Activated CD8-positive, alpha-beta memory T cell treated with anti-CD3 and anti-CD28 coated beads, Interleukin-2, amount 50 U/mL, for 24 hours (primary cell): ENCODE results near the gene ODAD2.
"Not testable (repeated sequence)": the region's sequence is repeated elsewhere in the genome, so short reads cannot be mapped to it uniquely, and the experiment has no call there.

ENCODE experiments used
- DNase-seq: peaks from one replicate; pipeline ENCODE4 v3.0.0-alpha.2; 2020; ENCODE audit errors: extremely low read depth

ODAD2 gene

DNA sequence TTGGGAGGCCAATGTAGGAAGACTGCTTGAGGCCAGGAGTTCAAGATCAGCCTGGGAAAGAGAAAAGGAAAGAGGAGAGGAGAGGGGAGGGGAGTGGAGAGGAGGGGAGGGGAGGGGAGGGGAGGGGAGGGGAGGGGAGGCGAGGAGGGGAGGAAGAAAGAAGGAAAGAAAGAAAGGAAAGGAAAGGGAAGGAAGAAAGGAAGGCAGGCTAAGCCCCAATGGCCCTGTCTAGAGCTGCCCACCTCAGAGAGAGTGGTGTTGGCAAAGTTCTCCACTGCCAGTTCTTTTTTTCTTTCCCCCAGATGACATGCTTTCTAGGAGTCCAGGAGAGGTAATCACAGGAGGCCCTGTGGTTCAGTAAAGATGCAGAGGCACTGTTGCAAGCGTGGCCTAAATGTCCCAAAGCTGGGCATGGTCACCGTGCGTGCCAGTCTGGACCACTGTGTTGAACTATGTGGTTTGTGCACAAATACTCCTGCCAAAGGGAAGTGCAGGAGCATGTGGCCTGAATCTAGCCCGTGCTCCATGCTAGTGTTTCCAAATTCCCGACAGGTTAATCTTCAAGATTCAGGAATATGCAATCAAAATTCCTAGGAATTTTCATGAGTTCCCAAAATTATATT lies 39.7 kb downstream of the ODAD2 start:
- no peak for DNase-seq

DNA sequence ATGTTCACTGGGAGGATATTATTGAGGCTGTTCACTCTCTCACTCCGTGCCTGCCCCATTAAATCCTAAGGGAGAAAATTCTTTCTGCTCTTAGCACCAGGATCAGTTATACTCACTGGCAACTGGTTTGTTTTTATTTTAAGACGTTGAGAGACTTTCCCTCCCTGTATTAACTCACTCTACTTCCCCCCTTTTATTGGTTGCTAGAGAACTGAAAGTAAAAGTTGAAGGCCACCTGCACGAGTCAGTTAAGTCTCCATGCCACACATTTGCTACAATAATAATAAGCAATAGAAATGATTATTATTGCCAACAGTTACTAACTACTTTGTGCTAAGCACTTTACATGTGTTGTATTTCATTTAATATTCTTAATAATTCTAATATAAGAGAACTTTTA lies 40.5 kb downstream of the ODAD2 start:
- not testable (repeated sequence) for DNase-seq

DNA sequence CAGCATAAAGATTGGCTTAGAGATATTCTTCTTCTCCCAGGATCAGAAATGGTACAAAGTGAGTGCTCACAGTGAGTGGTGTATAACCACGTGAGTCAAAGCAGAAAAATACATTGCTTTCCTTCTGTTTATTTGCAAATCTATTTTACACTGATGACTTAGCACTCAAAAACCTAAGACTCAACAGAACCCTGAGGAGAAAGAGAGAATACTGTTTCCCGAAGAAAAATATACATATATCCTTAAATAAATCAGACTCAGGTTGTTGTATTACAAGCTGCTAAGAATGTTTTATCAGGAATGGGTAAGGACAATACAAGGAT lies 48.7 kb downstream of the ODAD2 start:
- no peak for DNase-seq

DNA sequence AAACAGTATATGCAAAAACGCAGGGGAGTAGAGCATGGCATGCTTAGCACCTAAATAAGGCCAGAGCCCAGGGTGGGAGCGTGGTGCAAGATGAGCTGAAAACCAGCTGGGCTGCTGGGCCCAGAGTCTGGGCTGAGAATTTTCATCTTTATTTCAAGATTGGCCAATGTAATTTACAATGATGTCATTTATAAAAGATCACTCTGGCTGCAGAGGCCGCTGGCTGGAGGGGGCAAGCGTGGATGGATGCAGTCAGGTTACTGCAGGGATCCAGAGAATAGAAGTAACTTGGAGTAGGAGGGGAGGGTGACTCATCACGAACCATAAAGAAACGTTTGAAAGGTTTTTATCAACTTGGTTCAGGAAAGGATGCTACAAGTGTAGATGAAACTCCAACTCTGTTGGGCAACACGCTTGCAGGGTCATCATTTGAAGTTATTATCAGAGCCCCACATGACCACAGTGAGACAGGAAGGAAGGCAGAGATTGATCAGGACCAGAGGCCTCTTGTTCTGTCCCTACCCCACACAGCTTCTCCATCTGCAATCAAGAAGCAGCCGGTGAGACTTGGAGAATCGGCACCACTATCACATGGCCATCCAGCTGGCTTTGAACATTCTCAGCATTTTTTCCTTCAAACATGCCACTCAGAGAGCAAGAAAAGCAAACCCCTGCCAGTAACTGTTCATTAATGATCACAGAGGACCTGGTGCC lies 49.2 kb downstream of the ODAD2 start:
- DNase-seq: no peak

DNA sequence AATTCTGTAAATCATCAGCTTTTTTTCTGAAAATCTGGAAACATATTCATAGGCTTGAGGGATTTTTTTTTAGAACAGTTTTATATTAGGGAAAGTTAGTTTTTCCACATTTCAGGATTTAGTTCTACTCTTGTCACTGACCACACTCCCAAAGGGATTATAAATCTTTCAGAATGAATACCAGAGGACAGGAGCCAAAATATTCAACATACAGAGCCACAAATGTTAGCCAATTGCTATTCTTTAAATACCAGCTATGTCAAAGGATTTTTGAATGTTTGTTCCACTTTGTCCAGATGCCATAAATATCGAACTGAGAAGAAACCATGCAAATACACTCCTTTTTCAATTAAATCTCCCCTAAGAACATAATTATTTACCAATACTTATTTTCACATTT lies 50.7 kb downstream of the ODAD2 start:
- no peak for DNase-seq

DNA sequence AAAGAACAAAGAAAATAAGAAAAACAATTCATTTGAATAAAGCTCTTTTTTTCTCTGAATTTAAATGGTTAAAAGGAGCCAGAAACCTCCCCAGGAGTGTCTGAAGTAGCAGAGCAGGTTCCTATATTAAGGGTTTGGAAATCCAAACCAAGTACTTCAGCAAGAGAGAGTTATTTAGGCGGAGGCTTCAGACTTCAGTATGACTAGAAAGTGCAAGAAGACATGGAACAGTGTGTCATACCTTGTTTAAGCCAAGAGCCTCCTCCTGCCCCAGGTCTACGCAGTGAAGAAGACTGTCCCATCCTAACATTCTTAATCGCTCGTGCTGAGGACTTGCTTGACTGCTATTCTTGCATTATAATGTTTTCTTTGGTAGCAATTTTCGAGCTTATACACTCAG lies 51.3 kb downstream of the ODAD2 start:
- DNase-seq: no peak

DNA sequence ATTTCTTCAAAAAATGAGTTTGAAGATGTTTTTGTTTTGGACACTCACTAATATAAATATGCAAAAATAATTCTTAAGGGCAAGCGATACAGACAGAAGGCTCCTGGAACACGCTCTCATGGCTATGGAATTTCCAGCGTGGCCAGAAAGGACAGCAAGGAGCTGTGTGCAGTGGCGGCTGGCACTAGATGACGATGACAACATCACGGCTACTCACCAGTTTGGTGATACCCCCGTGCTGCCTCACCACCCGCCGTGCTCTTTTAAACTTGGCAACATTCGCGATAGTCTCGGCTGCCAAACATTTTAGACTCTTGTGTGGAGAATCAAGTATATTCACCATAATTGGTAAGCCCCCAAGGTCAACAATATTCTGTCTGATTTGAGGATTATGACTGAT lies 54.9 kb downstream of the ODAD2 start:
- no peak for DNase-seq

DNA sequence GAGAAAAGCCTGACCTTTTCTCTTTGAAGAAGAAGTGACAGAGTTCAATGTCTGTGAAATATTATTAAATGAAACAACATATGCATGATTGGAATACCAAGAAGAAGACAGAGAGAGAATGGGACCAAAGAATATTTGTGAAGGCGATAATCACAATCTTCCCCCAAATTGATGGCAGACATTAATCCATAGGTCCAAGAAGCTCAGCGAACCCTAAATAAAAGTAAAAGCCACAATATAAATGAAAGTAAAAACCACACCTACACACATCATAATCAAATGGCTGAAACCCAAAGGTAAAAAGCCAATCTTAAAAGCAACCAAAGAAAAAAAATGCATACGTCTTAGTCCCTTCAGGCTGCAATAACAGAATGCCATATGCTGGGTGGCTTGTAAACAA lies 84.0 kb downstream of the ODAD2 start:
- no peak for DNase-seq

DNA sequence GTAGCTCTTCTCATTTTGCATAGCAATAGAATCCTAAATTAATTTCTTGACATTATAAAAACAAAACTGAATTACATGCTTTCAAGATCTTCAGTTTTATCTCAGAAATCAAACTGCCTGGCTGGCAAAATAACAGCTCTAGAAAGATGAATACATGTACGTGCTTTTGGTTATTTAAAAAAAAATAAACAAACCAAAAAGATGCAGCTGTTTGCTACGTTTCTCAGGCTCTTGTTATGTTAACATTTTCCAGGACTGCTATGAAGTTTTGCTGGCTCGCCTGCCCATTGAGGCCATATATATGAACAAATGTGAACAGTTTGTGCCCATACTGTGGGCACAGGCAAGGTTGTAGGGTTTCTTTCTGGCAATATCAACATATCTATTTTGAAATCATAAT lies 86.6 kb downstream of the ODAD2 start:
- DNase-seq: no peak

DNA sequence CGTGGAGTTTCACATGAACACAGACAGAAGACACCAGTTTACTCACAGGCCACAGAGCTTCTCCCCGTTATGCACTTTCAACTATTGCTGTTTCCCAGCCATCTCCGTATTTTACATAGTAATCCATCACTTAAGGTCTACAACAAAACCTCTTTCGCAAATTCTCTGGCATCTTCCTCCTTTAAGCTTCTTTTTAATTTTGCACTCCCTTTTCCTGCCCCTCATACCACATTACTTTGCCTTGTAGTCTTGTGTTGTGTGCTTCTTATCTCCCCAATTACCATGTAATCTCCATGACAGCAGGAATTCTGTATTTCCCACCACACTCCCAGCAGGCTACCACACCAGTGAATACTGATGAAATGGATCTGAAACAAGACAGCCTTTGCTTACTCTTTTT lies 87.3 kb downstream of the ODAD2 start:
- no peak for DNase-seq

DNA sequence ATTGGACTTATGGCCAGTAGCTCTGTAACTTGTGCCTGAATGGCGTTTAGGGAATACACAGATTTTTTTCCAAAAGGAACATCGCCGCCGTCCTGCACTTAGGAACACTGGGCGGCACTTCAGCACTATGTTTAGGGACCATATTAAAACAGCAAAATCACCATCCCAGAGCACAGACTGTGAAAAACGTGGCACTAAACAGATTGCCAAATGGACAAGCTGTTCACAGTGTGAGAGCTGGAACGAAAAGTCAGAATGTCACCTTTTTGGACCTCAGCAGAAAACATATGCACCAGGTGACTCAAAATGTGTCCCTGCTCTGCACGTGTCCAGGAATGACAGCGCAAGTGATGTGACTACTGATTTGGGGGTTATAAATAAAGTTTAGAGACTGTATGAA lies 87.9 kb downstream of the ODAD2 start:
- no peak for DNase-seq

DNA sequence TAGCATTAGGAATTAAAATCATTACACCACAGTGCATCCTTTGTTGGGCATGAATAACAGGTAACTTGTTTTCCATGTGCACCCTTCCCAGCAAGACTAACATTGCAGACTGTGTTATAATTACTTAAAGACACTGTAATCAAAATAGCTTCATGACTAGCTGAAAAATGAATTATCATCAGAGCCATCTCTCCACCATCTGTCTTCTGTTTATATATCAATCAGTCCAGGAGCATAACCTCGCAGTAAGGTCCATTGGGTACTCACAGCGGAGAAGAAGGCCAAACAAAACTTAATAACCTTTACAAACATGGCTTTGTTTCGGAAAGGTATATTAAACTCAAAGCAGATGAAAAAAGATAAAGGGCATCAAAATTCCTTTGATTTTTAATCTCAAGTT lies 90.6 kb downstream of the ODAD2 start:
- no peak for DNase-seq

DNA sequence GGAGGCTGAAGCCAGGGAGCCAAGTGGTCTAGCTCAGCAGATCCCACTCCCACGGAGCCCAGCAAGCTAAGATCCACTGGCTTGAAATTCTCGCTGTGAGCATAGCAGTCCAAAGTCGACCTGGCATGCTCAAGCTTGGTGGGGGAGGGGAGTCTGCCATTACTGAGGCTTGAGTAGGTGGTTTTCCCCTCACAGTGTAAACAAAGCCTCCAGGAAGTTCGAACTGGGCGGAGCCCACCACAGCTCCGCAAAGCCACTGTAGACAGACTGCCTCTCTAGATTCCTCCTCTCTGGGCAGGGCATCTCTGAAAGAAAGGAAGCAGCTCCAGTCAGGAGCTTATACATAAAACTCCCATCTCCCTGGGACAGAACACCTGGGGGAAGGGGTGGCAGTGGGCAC lies 99.4 kb downstream of the ODAD2 start:
- DNase-seq: not testable (repeated sequence)

DNA sequence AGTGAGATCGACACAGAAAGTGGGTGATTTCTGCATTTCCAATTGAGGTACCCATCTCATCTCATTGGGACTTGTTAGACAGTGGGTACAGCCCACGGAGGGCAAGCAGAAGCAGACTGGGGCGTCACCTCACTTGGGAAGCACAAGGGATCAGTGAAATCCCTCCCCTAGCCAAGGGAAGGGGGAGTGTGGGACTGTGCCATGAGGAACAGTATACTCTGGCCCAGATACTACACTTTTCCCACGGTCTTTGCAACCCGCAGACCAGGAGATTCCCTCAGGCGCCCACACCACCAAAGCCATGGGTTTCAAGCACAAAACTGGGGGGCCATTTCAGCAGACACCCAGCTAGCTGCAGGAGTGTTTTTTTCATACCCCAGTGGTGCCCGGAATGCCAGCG lies 99.8 kb downstream of the ODAD2 start:
- DNase-seq: no peak

DNA sequence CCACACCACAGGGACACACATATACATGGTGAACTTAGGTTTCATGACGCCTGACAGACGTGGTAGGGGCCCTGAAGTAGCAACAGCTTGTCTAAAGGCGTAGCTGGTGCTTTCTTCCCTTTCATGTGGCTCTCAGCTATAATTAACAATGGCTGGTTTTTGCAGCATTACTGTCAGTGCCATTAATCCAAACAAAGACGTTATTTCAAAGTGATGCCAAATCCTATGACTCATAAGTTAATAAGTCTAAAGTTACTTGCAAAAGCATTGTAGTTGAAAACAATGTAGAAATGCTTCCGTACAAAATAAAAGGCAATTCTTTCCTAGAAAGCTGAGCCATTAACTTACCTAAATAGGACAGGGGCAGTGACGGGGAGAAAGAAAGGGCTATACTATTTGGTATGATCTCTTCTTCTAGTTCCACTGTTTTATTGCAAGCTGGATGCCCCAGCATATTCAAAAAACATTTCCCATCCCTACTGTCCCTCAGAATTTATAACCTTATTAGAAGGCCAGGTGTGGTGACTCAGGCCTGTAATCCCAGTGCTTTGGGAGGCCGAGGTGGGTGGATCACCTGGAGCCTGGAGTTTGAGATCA lies 105.4 kb downstream of the ODAD2 start:
- DNase-seq: no peak

DNA sequence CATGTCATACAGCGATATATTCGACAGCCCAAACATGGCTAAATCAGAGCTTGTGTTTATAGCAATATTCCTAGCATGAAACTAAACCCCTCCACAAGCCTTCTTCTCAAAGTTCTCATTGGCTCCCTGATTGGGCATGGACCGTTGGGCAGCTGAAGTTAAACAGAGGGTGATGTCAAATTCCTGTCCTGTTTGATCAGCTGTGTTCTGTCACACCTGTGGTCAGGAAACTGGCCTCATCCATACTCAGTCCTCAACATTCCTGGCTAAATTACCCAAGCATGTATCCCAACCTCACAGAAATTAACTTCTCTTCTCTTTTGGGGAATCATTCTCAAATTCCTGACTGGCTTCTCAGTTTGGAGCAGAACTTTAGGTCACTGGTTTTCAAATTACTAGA lies 107.9 kb downstream of the ODAD2 start:
- no peak for DNase-seq

DNA sequence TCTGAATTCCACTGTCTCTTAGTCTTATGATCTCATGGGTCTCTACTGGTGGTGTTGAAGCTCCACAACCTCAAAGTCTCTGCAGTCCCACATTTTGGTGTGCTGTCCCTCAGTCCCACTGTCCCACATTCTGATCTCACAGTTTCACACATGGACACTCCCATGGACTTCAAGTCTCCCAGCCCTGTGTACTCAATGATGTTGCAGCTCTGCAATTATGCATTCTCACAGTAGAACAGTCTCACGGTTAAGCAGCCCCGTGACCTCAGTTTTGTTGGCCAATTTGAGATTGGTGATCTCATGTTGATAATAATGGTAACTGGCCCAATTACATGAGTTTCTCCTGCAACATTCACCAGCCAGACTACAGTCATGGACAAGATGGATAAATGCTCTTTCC lies 109.4 kb downstream of the ODAD2 start:
- no peak for DNase-seq

DNA sequence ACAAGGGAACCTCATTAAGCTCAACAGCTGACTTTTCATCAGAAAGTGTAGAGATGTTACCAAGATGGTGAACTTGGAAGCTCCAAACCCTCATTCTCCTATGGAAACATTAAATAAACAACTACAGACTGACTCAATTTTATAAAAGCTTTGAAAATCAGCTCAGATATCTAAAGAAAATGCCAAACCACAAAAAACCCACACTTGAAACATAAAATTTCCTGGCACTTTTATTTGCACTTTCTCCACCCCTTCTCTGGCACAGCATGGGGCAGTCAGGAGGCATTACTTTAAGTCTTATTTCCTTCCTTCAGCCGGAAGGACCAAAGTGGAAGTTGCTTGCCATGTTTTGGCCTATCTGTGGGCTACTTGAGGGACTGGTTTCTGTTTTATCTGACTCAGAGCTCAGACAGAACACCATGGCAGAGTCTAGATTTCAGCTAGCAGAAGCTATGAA lies 114.7 kb downstream of the ODAD2 start:
- no peak for DNase-seq

DNA sequence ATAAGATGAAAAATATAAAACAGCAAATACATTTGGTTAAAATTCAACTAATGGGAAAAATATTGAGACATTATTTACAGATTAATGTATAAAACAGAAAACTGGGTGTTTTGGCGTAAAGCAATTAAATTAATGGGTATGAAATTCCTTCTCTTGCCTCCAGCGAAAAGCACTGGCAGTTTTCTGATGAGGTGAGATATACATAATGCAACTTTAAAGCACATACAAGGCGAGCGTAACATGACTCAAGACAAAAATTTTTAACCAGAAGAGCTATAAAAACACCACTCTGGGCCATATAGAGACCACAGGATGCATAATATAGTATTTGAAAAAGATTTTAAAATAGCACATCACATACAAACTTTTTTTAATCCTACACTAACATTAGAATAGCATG lies 120.6 kb downstream of the ODAD2 start:
- DNase-seq: no peak

DNA sequence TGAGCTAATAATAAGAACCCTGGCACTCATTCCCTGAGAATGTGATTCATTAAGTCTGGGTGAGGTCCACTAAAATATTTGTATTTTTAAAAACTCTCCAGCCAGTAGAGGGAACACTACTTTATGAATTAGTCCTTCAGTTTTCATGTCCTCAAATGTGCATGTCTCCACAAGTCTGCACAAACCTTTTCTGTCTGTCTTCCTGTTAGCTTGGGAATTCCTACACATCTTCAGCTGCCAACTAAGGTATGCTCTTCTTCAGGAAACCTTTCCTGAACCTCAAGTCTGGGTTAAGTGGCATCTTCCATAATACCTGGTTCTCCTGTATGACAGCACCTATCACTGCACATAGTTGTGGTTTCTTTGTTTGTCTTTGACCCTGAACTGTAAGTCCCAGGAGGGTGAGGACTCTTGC lies 133.7 kb downstream of the ODAD2 start:
- no peak for DNase-seq

DNA sequence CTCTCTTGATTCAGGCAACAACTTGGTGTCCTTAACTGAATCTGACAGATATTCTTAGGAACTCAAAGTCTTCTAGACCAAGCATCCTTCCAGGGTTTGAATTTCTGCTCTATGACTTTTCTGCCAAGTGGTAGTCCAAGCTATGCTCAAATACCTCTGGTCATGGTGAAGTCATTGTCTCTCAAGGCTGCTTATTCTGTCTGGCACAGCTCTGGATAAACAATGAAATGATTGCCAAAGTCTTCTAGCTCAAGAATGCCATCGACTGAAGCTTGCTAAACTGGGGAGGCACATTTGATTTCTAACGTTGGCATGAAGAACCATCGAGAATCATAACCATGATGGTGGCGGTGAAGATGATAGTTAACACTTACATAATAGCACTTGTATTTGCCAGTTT lies 137.1 kb downstream of the ODAD2 start:
- no peak for DNase-seq

DNA sequence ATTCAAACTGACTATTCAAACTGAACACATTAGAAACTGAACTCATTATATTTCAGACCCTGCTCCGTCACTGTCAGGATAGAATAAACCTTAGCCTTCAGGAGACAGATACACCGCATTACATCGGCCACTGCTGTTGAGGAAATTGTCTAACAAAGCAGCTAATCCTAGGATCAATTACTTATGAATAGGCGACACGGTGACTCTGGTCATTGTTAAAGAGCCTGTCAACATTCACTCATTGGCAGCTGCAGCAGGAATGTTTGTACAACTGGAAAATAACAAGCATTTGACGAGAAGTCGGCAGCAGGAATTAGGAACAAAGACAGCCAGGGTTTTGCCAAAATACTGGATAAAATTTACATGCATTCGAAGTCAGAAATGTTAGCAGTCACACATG lies 141.3 kb downstream of the ODAD2 start:
- DNase-seq: no peak

DNA sequence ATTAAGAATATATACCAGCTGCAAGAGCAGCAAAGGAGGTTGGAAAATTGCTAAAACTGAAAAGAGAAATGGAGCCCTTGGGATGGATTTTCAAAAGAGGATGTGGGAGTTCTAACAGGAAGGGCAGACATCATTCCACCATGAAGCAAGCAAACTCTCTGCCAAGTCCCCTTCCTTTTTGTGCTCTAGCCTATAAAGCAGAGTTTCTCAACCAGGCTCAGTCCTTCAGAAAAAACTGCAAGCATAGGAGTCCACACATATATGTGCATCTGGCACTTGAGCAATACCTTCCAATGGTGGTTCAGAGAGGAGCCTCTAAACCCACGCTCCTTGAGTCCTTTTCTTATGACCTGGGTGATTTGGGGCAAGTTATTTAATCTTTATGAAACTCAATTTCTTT lies 154.7 kb downstream of the ODAD2 start:
- DNase-seq: no peak

DNA sequence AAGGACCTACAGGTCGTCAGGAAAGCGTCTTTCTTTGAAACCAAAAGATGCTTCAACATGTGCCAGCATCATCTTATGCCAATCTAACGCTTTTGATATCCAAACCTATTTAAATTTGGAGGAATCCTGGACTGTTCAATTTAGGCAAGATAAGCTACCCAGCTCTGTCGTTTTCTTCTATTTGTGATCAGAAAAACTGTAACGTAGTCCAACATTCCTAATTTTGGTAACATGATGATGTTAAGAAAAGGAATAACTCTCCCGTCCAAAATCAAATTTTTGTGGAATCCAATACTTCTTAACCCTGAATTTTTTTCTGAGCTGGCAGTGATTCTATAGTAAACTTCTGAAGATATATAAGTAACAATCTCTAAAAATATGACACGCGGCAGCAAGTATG lies 160.0 kb downstream of the ODAD2 start:
- DNase-seq: no peak
